NB4 (cell line): ENCODE measurements around the gene RNF166.

Experiments
- CTCF ChIP-seq: IDR thresholded peaks from one replicate; pipeline ENCODE4 v1.5.1; 2012; ENCODE audit warnings: low read depth, low read length
- TF ChIP-seq, protein P1 (sequence below): IDR thresholded peaks from 2 replicates; pipeline ENCODE4 v1.6.1; 2011; ENCODE audit warnings: low read depth, low read length

DNA sequence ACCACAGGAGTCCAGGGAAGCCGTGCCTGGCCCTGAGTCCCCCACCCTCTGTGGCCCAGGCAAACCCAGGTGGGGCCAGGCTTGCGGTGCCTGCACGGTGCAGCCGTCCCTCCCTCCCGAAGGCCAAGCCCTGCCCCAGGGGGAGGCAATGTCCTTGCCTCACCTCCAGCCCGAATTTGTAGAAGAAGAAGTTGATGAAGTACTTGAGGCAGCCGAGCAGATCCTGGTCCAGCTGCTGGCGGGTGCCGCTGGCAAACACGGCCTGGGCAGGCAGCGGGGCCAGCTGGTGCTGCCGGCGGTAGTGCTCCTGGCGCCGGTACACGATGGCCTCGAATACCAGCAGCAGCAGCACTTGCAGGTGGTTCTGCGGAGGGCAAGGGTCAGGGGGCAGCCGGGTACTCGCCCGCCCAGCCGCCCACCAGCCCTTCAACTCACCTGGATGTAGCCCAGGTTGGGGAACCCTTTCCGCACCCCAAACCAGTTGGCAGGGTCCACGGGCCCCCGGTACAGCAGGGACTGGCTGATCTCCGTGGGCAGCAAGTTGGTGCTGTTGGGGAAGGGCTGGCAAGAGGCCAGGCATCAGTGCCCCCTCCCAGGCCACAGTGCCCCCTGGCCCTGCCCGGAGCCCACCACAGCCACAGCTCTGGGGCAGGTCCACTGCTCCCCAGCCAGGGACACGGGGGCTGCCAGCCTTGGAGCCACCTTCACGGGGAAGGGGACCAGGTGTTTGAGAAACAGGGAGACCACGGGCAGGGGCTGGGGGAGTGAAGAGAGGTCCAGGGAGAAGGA is 26.2 kb upstream of the RNF166 start:
- no peak for TF ChIP-seq CTCF
- TF ChIP-seq, protein P1, sequence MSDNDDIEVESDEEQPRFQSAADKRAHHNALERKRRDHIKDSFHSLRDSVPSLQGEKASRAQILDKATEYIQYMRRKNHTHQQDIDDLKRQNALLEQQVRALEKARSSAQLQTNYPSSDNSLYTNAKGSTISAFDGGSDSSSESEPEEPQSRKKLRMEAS, result no peak
